Effector CD4-positive, alpha-beta T cell (primary cell): ENCODE measurements around the gene POU2F1.

Experiments
- DNase-seq: peaks from one replicate; pipeline ENCODE4 v3.0.0-alpha.2; 2020

Gene POU2F1

DNA sequence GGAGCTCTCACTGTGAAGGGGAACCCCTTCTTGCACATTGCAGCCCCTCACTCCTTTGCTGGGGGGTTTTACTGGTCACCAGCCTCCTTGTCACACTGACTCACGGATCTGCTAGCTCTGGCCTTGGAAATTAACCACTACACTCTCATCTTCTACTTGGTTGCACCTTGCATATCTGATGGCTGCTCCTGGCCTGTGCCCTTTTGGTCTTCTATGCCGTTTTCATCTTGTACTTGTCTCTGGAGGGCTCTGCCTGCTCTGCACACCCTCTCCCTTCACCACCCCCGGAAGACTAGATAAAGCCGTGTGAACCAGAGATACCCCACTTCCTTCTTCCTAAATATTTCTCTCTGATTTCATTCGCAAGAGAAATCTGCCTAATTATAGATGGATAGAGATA lies 253.1 kb downstream of the POU2F1 start:
- DNase-seq = no peak

DNA sequence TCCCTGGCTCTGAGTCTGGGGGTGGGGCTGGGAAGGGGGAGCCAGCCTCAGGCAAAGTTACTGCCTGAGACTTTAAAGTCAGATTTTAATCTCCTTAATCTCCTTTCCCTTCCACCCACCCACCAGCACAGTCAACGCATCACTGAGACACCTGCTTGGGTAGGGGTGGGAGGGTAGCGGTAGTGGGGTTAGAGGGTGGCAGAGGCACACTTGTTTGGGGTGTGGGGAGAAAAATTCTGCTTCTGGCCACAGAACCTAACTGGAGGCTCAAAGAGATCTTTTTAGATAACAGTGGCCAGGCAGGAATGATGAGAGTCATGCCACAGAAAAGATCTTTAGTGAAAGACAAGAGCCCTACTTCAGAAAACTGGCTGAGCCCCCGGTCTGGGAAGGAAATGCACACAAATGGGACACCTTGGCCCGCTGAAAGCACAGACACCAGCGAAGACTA lies 253.5 kb downstream of the POU2F1 start:
- DNase-seq = peak; percentile 52

GRCh38 chr1:167476061-167476460 lies 255.4 kb downstream of the POU2F1 start:
- no peak for DNase-seq
